GM13976 (cell line): Measurements from ENCODE around the gene PACSIN2.

Experiments
- DNase-seq: peaks from one replicate; pipeline ENCODE4 v3.0.0; 2012; ENCODE audit warnings: low spot score
- in situ Hi-C: fragments of 300-500 bp; cut with MboI; formaldehyde crosslinking; loops from one replicate; pipeline ENCODE4 v1.12.0; 2022; ENCODE audit warnings: low sequenced_read_pairs, mixed read lengths, inconsistent platforms; ENCODE audit not compliant: unreplicated experiment
- TF ChIP-seq, protein P1 (sequence below): IDR thresholded peaks from 2 replicates; pipeline ENCODE4 v1.5.1; 2012; ENCODE audit warnings: borderline replicate concordance, mild to moderate bottlenecking; ENCODE audit not compliant: insufficient read depth; ENCODE audit errors: extremely low read depth, missing control alignments, control extremely low read depth

PACSIN2 gene

DNA sequence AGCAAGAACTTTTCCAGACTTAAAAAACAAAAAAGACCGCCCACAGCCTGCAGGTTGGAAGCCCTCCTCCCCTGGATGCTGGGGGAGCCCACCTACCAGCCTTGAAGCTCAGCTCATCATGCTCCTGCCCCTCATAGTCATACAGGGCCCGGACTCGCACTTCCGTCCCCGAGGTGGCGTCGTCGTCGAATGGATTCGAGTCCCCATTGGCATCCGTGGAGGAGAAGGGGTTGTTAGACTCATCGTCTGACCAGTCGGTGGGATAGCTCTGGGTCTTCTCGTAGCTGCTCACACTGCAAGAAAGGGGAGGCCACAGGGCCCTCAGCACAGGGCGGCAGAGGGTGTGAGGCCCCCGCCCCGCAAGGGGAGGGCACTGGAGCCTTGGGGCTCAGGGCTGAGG is 138.9 kb downstream of the PACSIN2 start:
- in situ Hi-C loops, result no loop called here
- TF ChIP-seq, protein P1, sequence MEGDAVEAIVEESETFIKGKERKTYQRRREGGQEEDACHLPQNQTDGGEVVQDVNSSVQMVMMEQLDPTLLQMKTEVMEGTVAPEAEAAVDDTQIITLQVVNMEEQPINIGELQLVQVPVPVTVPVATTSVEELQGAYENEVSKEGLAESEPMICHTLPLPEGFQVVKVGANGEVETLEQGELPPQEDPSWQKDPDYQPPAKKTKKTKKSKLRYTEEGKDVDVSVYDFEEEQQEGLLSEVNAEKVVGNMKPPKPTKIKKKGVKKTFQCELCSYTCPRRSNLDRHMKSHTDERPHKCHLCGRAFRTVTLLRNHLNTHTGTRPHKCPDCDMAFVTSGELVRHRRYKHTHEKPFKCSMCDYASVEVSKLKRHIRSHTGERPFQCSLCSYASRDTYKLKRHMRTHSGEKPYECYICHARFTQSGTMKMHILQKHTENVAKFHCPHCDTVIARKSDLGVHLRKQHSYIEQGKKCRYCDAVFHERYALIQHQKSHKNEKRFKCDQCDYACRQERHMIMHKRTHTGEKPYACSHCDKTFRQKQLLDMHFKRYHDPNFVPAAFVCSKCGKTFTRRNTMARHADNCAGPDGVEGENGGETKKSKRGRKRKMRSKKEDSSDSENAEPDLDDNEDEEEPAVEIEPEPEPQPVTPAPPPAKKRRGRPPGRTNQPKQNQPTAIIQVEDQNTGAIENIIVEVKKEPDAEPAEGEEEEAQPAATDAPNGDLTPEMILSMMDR, result no peak
- no peak for DNase-seq

DNA sequence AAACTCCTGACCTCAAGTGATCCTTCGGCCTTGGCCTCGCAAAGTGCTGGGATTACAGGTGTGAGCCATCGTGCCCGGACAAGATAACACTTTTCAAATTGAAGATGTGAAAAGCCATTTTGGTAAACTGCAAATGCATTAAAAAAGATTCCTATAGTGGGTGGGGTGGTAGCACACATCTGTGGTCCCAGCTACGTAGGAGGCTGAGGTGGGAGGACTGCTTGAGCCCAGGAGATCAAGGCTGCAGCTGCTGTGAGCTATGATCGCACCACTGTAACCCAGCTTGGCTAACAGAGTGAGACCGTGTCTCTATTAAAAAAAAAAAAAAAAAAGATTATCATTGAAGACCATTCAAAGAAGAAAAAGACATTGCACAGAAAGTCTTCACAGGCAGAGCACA is 140.9 kb downstream of the PACSIN2 start:
- in situ Hi-C loops, result no loop called here
- TF ChIP-seq, protein P1, result no peak
- no peak for DNase-seq

DNA sequence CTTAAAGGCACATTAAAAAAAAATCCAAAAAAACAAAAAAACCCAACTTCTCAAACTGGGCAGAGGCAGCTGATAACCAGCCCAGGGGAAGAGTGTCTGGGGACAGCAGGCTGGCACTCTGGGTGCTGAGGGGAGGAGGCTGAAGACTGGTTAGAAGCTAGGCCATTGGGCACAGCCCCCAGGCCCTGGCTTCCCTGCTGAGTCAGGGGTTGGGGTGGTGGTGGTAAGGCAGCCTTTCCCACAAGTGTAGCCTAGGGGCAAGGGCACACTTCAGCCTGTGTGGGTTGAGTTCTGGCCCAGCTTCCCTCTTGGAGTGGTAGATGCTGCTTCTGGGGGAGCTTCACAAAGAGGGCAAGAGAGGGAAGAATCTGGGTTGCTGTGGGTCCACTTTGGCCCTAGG is 141.6 kb downstream of the PACSIN2 start:
- in situ Hi-C loops, result no loop called here
- TF ChIP-seq, protein P1, result no peak
- no peak for DNase-seq

DNA sequence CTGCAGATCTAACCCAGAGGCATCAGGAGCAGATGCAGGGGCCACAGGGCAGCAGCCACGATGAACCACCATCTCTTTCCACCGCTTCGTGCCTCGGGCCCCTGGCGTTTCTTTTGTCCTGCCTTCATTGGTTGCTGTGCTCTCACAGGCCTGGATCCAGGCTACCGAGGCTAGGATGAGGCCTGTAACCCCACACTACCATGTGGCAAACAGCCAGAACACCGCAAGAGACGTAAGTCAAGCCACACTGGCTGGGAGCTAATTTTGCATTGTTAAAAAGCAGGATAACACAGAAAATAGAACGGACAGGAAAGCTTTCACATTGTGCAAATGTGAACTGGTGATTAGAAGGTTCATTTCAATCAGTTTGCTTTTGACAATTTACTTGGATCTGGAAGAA is 142.1 kb downstream of the PACSIN2 start:
- in situ Hi-C loops, result no loop called here

DNA sequence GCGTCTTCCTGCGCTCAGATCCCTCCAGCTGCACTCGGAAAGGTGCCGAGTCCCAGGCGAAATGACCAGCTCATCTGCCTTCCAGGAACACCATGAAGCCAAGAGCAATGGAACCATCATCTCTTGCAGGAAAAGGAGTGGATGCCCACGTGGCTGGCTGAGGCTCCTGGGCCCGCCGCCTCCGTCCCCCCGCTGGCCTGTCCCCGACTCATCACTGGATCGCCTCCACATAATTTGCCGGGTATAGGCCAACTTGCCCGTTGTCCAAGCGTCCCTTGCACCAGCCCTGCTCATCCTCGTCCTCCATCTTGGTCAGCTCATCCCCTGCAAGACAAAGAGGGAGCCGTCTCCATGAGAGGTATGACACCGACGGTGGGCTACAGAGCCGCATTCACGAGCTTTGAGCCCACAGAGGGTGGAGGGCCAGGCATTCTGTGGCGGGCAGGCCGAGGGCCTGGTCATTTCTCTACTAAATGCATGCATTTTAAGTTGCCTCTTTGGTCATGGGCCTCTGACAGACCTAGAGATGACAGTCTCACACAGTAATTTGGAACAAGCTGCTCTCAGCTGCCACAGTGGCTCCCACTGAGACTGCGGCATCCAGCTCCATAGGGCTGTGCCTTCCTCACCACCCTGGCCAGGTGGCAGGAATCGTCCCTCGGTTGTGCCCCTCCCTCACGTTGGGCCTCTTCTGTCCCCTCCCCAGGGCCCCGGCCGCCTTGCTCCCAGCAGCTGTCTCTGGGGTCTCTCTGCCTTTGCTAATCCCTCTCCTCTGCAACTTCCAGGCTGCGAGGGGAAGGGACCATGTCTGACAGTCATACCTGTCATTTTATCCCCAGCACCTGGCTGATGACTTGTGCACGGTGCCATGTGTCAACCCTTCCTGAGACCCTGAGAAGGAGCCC is 143.6 kb downstream of the PACSIN2 start:
- in situ Hi-C loops, result no loop called here
- TF ChIP-seq, protein P1, result no peak
- no peak for DNase-seq

More for the DNA sequence above, 142.1 kb downstream of the PACSIN2 start:
- DNase-seq, result no peak
- TF ChIP-seq, protein P1, result no peak

DNA sequence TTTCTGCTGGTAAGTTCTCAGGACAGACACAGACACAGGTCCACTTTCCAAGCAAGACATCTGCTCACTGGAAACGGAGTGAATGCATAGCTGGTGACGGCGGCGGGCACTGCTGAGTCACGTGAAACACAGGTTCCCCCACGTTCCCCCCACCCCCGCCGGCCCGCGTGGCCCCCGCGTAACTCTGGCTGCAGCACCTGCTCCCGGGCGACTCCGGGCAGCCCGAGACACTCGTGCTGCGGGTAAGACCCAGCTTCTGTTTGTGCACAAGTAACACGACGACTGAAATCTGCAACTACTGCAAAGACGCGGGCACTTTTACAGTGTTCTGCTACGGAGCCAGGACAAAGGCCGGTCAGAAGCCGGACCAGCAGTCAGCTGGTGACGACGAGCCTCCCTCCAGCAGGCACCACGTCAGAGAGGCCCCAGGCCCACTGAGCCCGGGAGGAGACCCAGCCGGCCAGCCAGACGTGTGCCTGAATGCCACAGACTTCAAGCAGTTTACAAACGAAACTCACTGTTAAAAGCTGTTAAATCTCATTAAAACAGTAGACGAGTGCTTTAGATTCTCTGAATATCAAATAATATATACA is 145.0 kb downstream of the PACSIN2 start:
- TF ChIP-seq, protein P1, result no peak
- no peak for DNase-seq
- in situ Hi-C loops, result loop anchor here (10.0 kb wide), 1 partner anchor 165 kb away; no protein-coding TSS in a partner anchor
